NK-92 (cell line): ENCODE data around the gene PHKG2.

ENCODE experiments used
- DNase-seq: peaks from one replicate; lab custom pipeline; 2025; ENCODE audit not compliant: unreplicated experiment; lab: John Stamatoyannopoulos, UW

The PHKG2 gene

GRCh38 chr16:30773826-30774225 lies 25.6 kb downstream of the PHKG2 start:
- DNase-seq, result no peak

- no peak for DNase-seq
These were observed 26.3 kb downstream of the PHKG2 start for GRCh38 chr16:30774367-30775130.

DNA sequence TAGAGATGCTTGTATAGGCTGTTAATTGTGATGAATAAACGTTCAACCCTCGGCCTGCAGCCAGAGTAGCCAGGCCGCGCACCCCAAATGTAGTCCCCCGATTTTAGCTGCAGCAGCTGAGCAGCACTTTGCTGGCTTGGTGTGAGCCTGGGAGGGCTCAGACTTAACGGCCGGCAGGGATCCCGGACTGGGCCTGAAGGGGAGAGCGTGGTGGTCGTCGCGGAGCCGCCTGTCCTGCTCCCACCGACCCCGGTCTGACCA lies 26.8 kb downstream of the PHKG2 start:
- no peak for DNase-seq

DNA sequence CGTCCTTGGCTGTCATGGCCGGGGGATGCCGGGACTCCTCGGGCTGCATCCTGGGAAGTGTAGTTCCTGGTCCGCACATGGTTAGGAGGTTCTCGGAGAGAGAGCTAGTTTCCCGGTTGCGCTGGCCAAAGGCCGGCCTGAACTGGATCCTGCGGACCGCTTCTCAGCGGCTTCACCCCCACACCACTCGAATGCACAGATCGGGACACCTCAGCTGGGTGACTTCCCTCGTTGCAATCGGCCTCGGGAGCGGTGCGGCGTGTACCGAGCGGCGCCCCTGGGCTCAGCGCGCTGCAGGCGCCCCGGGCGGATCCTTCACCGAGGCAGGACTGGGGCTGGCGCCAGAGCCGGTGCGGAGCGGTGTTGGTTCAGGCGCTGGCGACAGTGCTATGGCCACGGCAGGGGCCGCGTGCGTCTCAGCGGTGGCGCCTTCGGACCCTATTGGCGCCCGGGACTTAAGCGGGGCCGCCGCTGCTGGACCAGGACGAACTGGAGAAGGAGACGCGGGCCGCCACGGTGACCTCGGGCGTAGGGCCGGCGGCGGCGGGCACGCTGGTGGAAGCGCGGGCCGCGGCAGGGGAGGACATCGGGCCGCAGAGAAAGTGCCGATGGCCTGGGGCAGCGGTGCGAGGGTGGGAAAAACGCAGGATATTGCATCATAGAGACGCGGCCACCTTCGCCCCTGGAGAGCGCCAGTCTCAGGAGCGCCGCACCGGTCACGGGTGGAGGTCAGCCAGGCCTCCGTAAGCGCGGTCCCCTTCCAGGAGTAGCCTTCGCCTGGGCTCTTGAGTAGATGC lies 27.4 kb downstream of the PHKG2 start:
- DNase-seq, result no peak

DNA sequence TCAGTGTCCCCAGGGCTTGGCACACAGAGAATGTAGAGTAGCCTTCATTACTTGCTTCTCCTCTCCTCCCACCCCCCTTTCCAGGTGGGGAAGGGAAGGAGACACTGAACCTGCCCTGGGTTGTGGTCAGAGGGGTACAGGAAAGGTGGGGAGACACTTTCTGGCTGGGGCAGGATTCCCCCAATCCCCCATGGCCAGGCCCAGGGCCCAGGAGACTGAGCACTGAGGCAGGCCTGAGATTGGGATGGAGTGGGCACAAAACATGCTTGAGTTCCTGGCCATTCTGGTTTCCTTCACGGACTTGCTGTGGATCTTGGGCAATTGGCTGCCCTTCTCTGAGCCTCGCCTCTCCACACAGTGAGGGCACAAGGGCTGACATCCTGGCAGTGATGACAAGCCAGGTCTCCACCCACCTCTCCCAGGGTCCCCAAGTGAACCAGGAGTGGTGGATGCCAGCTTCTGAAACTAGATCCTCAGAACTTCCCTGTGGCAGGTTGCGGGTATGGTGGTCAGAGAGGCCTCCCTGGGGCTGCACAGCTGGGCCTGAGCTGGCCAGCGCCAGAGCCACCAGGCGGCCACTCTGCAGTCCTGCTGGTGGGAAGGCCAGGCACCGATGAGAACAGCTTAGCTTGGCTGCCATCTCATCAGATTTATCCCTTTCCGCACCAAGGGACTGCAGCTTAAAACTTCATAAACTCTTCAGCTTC lies 29.5 kb downstream of the PHKG2 start:
- DNase-seq, result no peak

DNA sequence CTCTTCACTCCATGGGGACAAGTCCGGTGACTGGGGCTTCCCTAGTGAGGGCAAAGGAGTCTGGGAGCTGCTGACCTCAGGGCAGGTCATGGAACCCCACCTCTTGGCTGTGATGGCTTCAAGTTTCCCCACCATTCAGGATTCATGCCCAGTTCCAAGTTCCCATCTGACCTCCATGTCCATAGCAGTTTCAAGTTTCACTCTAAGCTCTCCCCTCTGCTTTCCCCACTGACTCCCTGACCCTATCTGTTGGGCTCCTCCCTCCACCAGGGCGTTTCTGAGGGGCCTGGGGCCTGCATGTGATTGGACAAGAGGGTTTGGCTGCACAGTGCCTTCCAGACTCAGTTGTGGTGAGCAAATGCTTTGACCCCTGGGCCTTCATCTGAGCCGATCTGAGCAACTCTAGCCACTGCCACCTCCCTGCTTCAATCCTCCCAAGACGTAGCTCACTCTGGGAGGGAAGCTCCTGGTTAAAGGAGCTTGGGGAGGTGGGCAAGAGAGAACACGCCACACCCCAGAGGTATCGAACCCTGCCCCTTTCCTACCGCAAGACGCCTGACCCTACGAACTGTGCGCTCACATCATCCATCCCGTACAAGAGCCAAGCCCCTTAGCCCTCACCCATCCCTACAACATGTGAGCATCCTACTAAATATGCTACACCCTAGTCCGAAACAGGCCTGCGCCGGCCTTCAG lies 30.5 kb downstream of the PHKG2 start:
- DNase-seq, result no peak

DNA sequence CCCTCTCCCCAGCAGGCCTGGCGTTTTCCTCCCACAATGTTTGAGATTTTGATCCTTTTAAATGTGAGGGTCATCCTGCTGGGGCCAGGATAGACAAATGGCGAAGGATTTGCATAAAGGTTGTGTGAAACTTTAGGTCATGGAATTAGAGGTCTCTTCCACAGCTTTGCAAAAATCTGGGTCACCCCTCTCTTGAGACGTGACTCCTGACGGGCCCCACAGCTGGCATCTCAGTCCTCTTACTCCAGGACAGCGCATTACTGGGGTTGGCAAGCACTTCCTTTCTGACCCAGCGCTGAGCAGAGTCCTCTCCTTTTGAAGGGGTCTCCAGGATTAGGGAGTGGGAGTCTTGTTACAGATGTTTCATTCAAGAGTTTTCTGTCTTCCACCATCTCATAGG lies 31.4 kb downstream of the PHKG2 start:
- DNase-seq, result no peak

DNA sequence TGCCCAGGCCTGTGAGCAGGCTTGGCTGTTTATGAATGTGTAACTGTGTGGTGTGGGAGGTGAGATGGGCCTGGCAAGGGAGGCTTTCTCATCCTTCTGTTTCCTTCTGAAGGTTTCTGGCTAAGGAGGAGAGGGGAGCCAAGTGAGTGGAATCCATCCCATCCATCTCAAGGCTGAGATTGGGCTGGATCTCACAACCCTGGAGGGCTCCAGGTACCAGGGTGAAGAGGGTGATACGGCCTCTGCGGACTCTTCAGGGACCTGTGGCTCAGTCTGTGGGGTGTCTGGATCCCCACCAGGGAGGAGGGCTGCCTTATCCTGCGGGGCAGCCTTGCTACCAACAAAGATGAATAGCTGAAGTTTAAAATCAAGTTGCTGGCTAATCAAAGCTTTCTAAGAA lies 31.8 kb downstream of the PHKG2 start:
- no peak for DNase-seq

GRCh38 chr16:30780549-30780948 lies 32.3 kb downstream of the PHKG2 start:
- DNase-seq, result no peak

DNA sequence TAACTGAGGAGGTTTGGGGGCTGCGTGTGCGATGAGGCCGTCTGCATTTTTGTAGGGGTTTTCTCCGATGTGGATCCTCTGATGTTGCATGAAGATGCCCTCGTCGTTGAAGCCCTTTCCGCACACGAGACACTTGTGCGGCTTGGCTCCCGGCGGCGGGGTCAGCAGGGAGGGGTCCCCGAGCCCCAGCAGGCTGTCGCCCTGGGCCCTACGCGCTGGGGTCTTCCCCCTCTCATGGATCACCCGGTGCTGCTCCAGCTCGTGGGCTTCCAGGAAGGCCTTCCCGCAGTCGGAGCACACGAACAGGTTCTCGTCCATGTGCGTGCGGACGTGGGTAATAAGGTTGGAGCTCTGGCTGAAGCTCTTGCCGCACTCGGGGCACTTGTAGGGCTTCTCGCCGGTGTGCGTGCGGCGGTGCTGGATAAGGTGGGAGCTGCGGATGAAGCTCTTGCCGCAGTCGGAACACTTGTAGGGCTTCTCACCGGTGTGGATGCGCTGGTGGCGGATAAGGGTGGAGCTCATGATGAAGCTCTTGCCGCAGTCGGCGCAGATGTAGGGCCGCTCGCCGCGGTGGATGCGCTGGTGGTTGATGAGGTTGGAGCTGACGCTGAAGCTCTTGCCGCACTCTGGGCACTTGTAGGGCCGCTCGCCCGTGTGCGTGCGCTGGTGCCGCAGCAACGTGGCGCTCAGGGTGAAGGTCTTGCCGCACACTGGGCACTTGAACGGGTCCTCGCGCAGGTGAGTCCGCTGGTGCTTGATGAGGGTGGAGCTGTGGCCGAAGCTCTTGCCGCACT lies 34.5 kb downstream of the PHKG2 start:
- DNase-seq, result no peak

GRCh38 chr16:30783280-30784109 lies 35.3 kb downstream of the PHKG2 start:
- DNase-seq, result no peak

DNA sequence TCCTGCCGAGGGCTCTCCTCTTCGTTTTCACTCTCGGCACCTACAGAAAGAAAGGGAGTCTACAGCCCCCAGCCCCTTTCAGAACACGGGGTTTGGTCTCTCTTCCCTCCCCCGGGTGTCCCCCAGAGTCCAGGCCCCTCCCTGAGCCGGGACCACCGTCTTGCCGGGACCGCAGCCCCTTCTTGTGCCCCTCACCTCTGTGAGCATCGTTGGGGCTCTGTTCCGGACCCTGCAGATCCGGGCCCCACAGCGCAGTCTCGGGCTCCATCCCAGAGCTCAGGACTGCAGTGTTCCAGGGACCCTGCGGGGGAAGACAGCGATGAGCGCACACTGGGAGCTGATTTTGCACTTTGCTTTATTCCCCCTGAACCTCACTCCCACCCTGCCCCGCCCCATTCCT lies 36.0 kb downstream of the PHKG2 start:
- DNase-seq, result no peak

- no peak for DNase-seq
These were observed 37.2 kb downstream of the PHKG2 start for GRCh38 chr16:30785126-30786106.

DNA sequence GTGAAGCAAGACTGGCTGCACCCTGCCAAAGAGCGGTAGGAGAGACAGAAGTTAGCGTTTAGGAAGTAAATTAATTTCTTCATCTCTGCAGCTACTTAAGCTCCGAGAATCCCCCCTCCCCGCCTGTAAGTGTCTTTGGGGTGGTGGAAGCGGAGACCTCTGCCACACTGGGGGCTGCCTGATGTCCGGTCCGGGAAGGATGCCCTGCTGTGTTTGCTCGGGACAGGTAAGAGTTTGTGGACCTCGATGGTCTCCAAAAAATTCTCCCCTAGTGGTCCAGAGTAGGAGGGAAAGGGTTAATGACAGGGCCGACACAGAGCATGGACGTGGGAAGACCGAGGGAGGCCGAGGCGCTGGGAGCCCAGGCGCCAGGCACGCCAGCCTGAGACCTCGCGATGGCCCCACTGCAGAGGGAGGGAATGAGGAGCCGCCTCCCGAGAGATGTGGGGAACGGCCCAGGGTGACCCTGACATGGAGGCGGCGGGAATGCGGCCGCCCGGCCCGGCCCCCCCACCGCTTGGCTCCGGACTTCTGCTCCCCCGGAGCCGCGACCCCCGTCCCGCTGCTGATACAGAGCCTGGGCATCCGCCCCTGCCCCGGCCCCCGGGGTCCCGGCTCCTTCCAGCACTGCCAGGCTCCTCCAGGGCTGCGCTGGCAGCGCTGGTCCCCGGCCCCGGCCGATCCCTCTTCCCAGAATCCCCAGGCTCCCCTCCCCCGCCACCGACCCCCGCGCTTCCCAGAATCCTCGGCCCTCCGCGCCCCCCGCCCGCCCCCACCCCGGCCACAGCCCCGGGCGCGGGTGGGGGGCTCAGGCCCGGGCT lies 38.1 kb downstream of the PHKG2 start:
- no peak for DNase-seq

- no peak for DNase-seq
These were observed 38.8 kb downstream of the PHKG2 start, which contains the start of gene ZNF629 for GRCh38 chr16:30786936-30787612. ZNF629 (minus strand) TSS chr16:30787205; CDS start chr16:30784482, 2,723 bp downstream.

DNA sequence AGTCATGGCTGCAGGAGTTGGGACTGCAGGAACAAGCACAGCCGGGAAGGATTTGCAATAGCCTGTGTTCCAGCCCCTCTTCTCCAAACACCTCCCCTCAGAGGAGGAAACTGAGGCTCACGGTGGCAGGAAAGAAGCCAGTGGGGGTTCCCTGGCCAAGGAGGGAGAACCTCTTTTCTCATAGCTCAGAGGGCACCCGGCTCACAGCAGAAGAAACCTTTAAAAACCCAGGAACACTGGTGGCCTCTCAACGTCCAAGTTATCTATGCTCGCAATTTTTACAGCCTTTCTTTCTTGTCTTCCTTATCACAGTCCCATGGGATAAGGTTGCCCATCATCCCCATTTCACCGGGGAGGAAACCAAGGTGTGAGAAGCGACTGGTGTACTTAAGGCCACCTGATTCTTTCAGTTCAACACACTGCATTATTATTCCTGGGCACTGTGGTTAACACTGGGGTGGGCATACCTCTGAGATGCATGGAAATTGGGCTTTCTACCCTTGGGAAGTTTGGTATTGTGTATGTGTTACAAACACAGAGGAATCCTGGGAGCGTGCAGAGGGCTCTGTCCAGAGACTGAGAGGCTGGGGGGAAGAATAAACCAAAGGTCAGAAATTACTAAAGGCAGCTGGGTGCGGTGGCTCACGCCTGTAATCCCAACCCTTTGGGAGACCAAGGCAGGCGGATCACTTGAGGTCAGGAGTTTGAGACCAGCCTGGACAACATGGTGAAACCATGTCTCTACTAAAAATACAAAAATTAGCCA lies 39.6 kb downstream of the PHKG2 start:
- DNase-seq, result no peak
